Neuron (in vitro differentiated cells): ENCODE results near the gene CSDE1.

Source experiments
- H2AFZ ChIP-seq: one replicate; pipeline ENCODE4 v1.6.1; 2013; ENCODE audit warnings: low read depth, mild to moderate bottlenecking, inconsistent platforms, low read length, moderate library complexity
- H3K27me3 ChIP-seq: one replicate; pipeline ENCODE4 v1.6.1; 2013; ENCODE audit warnings: low read length; ENCODE audit not compliant: insufficient read depth
- H3K36me3 ChIP-seq: one replicate; pipeline ENCODE4 v1.6.1; 2013; ENCODE audit warnings: low read length; ENCODE audit not compliant: insufficient read depth
- H3K4me1 ChIP-seq: one replicate; pipeline ENCODE4 v1.6.1; 2013; ENCODE audit warnings: low read length; ENCODE audit not compliant: insufficient read depth
- H3K4me3 ChIP-seq: 2 replicates; pipeline ENCODE4 v1.5.1; 2013; ENCODE audit warnings: mild to moderate bottlenecking, low read length, moderate library complexity
- H3K9me3 ChIP-seq: one replicate; pipeline ENCODE4 v1.6.1; 2013; ENCODE audit warnings: low read length

Gene CSDE1

GRCh38 chr1:114685851-114686250 is 71.9 kb downstream of the CSDE1 start:
- Histone ChIP-seq H3K27me3 (peaks cover 22% of the 10 kb centered on the region), H3K4me1 (no peaks in the 10 kb centered on the region), H3K4me3 (no peak overlapping the region), H3K9me3 (no peaks in the 10 kb centered on the region), H3K36me3 (no peaks in the 10 kb centered on the region), H2AFZ (no peak overlapping the region)

- no peak overlapping the region for H3K4me3 ChIP-seq
- H3K9me3 ChIP-seq: no peaks in the 10 kb centered on the region
- H2AFZ ChIP-seq: no peak overlapping the region
- no peaks in the 10 kb centered on the region for H3K4me1 ChIP-seq
- H3K36me3 ChIP-seq: no peaks in the 10 kb centered on the region
- H3K27me3 ChIP-seq: peaks cover 25% of the 10 kb centered on the region
Measured at GRCh38 chr1:114677691-114678090, 80.1 kb downstream of the CSDE1 start.

- Histone ChIP-seq H2AFZ (no peak overlapping the region), H3K9me3 (no peaks in the 10 kb centered on the region), H3K27me3 (peaks cover 25% of the 10 kb centered on the region), H3K36me3 (no peaks in the 10 kb centered on the region), H3K4me1 (no peaks in the 10 kb centered on the region), H3K4me3 (no peak overlapping the region)
Measured at GRCh38 chr1:114676115-114676514, 81.7 kb downstream of the CSDE1 start.

GRCh38 chr1:114671939-114672275 is 85.9 kb downstream of the CSDE1 start:
- no peaks in the 10 kb centered on the region for H3K9me3 ChIP-seq
- no peak overlapping the region for H2AFZ ChIP-seq
- H3K27me3 ChIP-seq: peaks cover 46% of the 10 kb centered on the region
- no peak overlapping the region for H3K4me3 ChIP-seq
- no peaks in the 10 kb centered on the region for H3K4me1 ChIP-seq
- H3K36me3 ChIP-seq: no peaks in the 10 kb centered on the region

- peaks cover 42% of the 10 kb centered on the region for H3K27me3 ChIP-seq
- no peaks in the 10 kb centered on the region for H3K9me3 ChIP-seq
- H2AFZ ChIP-seq: no peak overlapping the region
- H3K4me1 ChIP-seq: no peaks in the 10 kb centered on the region
- no peaks in the 10 kb centered on the region for H3K36me3 ChIP-seq
- no peak overlapping the region for H3K4me3 ChIP-seq
Measured at GRCh38 chr1:114671011-114671938, 86.5 kb downstream of the CSDE1 start.

- peak overlapping the region; percentile 57 for H2AFZ ChIP-seq
- no peaks in the 10 kb centered on the region for H3K9me3 ChIP-seq
- peaks cover 43% of the 10 kb centered on the region for H3K27me3 ChIP-seq
- no peaks in the 10 kb centered on the region for H3K4me1 ChIP-seq
- peak overlapping the region; percentile 51 for H3K4me3 ChIP-seq
- no peaks in the 10 kb centered on the region for H3K36me3 ChIP-seq
Measured at GRCh38 chr1:114670083-114671010, 87.4 kb downstream of the CSDE1 start.

GRCh38 chr1:114669562-114670082 is 88.2 kb downstream of the CSDE1 start, which contains the start of gene DENND2C:
TSS of gene DENND2C (minus strand) at chr1:114670049. CDS start at chr1:114625984, 44,065 bp downstream.
- Histone ChIP-seq H2AFZ (peak within 1 kb of the TSS; percentile 57), H3K4me3 (peak within 1 kb of the TSS; percentile 51), H3K9me3 (no peaks in the 10 kb centered on the region), H3K36me3 (no peaks in the 10 kb centered on the region), H3K4me1 (no peaks in the 10 kb centered on the region), H3K27me3 (peaks cover 40% of the 10 kb centered on the region)

GRCh38 chr1:114668784-114669561 is 88.8 kb downstream of the CSDE1 start:
- peak overlapping the region; percentile 57 for H2AFZ ChIP-seq
- peaks cover 38% of the 10 kb centered on the region for H3K27me3 ChIP-seq
- no peaks in the 10 kb centered on the region for H3K4me1 ChIP-seq
- no peaks in the 10 kb centered on the region for H3K9me3 ChIP-seq
- no peaks in the 10 kb centered on the region for H3K36me3 ChIP-seq
- peak overlapping the region; percentile 51 for H3K4me3 ChIP-seq

GRCh38 chr1:114668373-114668772 is 89.4 kb downstream of the CSDE1 start:
- Histone ChIP-seq H3K4me1 (no peaks in the 10 kb centered on the region), H3K27me3 (peaks cover 38% of the 10 kb centered on the region), H3K9me3 (no peaks in the 10 kb centered on the region), H3K4me3 (no peak overlapping the region), H2AFZ (no peak overlapping the region), H3K36me3 (no peaks in the 10 kb centered on the region)

- Histone ChIP-seq H3K4me1 (no peaks in the 10 kb centered on the region), H3K36me3 (no peaks in the 10 kb centered on the region), H3K27me3 (peaks cover 38% of the 10 kb centered on the region), H3K4me3 (no peak overlapping the region), H2AFZ (no peak overlapping the region), H3K9me3 (no peaks in the 10 kb centered on the region)
Measured at GRCh38 chr1:114666954-114667353, 90.8 kb downstream of the CSDE1 start.
